K562 (cell line): ENCODE measurements around the gene JADE3. TPM values are rescaled to one million over a fixed set of nuclear protein-coding genes. Genes with fewer than 3 reads are reported as not detected.

Source experiments
- CTCF ChIP-seq, 3 experiments: IDR thresholded peaks in 2 of 3; conservative IDR thresholded peaks in 1 of 3; 2 replicates each; pipeline ENCODE4 v1.5.1; 2011 to 2012; ENCODE audit warnings: low read length in 3 of 3, mild to moderate bottlenecking in 3 of 3, control low read depth in 2 of 3, improper control_type of control experiment in 1 of 3, inconsistent platforms in 1 of 3, low read depth in 1 of 3, mixed read lengths in 1 of 3, moderate library complexity in 1 of 3; ENCODE audit not compliant: insufficient read depth in 2 of 3
- EZH2 ChIP-seq: IDR thresholded peaks from 2 replicates; pipeline ENCODE4 v1.6.1; 2012; ENCODE audit warnings: low read depth, mild to moderate bottlenecking, inconsistent platforms, low read length, borderline replicate concordance
- KHSRP ChIP-seq: fragments of 450-650 bp; IDR thresholded peaks from 2 replicates; pipeline ENCODE4 v1.6.1; 2017
- PHF21A ChIP-seq: fragments of 450-650 bp; IDR thresholded peaks from 2 replicates; pipeline ENCODE4 v1.6.1; 2017; ENCODE audit warnings: low read depth, borderline replicate concordance
- POLR3A ChIP-seq: IDR thresholded peaks from 2 replicates; pipeline ENCODE4 v1.6.1; 2011; ENCODE audit warnings: borderline replicate concordance, mild to moderate bottlenecking, moderate library complexity; ENCODE audit not compliant: insufficient read length, insufficient read depth; ENCODE audit errors: extremely low read depth
- SMARCE1 ChIP-seq: fragments of 450-650 bp; IDR thresholded peaks from 2 replicates; pipeline ENCODE4 v1.7.1; 2016; ENCODE audit warnings: mild to moderate bottlenecking
- TAF1 ChIP-seq: IDR thresholded peaks from 2 replicates; pipeline ENCODE4 v1.6.1; 2011; ENCODE audit warnings: mild to moderate bottlenecking, low read length, moderate library complexity; ENCODE audit not compliant: insufficient read depth, control insufficient read depth, severe bottlenecking; ENCODE audit errors: extremely low read depth
- UBTF ChIP-seq, 2 experiments: IDR thresholded peaks; 2 replicates each; pipeline ENCODE4 v1.6.1; 2012; ENCODE audit warnings: improper control_type of control experiment in 2 of 2, low read depth in 2 of 2, low read length in 2 of 2, borderline replicate concordance in 1 of 2
- ZNF407 ChIP-seq: fragments of 450-650 bp; IDR thresholded peaks from 2 replicates; pipeline ENCODE4 v1.6.1; 2016; ENCODE audit warnings: low read depth
- ZSCAN32 ChIP-seq: fragments of 450-650 bp; formaldehyde crosslinking; IDR thresholded peaks from 2 replicates; pipeline ENCODE4 v1.4.0; 2020; ENCODE audit warnings: mild to moderate bottlenecking, moderate library complexity
- polyA plus RNA-seq, 8 experiments: library from polyadenylated mRNA; depleted of rRNA in 4 of 8; stranded (reverse) in 5 of 8; unstranded in 3 of 8; fragments of >200 nt; fragmentation: Nextera tagmentation in 2 of 8; fragmentation: Illumina TruSeq in 1 of 8; extraction: Ambion mirVana in 2 of 8; extraction: Trizol in 1 of 8; gene quantifications; 2 replicates each; pipeline versions ENCODE4 v1.2.1 to v1.2.3, GENCODE V29; 2011 to 2014; ENCODE audit warnings: inconsistent platforms in 1 of 8, missing spikeins in 1 of 8
- total RNA-seq, 7 experiments: library from RNA; depleted of rRNA in 6 of 7; stranded (reverse); fragments of >200 nt in 6 of 7; fragmentation: Illumina TruSeq in 2 of 7; extraction: Trizol in 2 of 7; gene quantifications; 2 replicates each; pipeline versions ENCODE4 v1.2.1 to v1.2.3, GENCODE V29; 2011 to 2021; ENCODE audit warnings: low replicate concordance in 1 of 7

Gene JADE3
- total and polyA plus RNA-seq, 9 of the 15 experiments (the other 6 are each of a cell fraction or from before 2014, with no cell fraction given), result 2.6 to 10.0 (median 7.0) TPM

GRCh38 chrX:47063179-47063578, 151.0 kb downstream of the JADE3 start (continued):
- TF ChIP-seq ZNF407 (no peak), KHSRP (no peak), ZSCAN32 (CRISPR knock-in tag) (no peak), CTCF (IDR thresholded peaks at IDR 0.05 in 2 of 3, conservative IDR thresholded peaks at IDR 0.05 in 1 of 3; ENCODE audit: insufficient read depth in 2 of 3, low read depth in 1 of 3, low read length in 3 of 3) (no peak), SMARCE1 (no peak), TAF1 (no peak), PHF21A (no peak), POLR3A (no peak), EZH2 (no peak), UBTF (IDR thresholded peaks at IDR 0.05; ENCODE audit: borderline replicate concordance in 1 of 2, low read depth in 2 of 2, low read length in 2 of 2) (no peak)
- TF ChIP-seq, all 486 proteins: peak for 0
